Measurements from ENCODE around the gene ODC1. TPM values are rescaled to one million over a fixed set of nuclear protein-coding genes. Genes with fewer than 3 reads are reported as not detected.

The ODC1 gene
- total RNA-seq, 1 donor, result 129 TPM

GRCh38 chr2:10412380-10412779 lies 35.7 kb downstream of the ODC1 start:
- no peak for TF ChIP-seq CTCF (IDR thresholded peaks at IDR 0.05; ENCODE audit: insufficient read depth, low read length)
- no peak overlapping the region for H3K4me3 ChIP-seq (ENCODE audit: low read depth, low read length)
- peak; percentile 28 for DNase-seq (ENCODE audit: low read depth)

GRCh38 chr2:10411557-10411956 lies 36.6 kb downstream of the ODC1 start:
- H3K4me3 ChIP-seq (ENCODE audit: low read depth, low read length), result no peak overlapping the region
- no peak for TF ChIP-seq CTCF (IDR thresholded peaks at IDR 0.05; ENCODE audit: insufficient read depth, low read length)
- no peak for DNase-seq (ENCODE audit: low read depth)

GRCh38 chr2:10410823-10411437 lies 37.2 kb downstream of the ODC1 start:
- DNase-seq (ENCODE audit: low read depth), result no peak
- H3K4me3 ChIP-seq (ENCODE audit: low read depth, low read length), result no peak overlapping the region
- no peak for TF ChIP-seq CTCF (IDR thresholded peaks at IDR 0.05; ENCODE audit: insufficient read depth, low read length)

- no peak for DNase-seq (ENCODE audit: low read depth)
Observed at GRCh38 chr2:10410001-10410822, 37.9 kb downstream of the ODC1 start.

GRCh38 chr2:10408649-10409579 lies 39.2 kb downstream of the ODC1 start:
- peak; percentile 70 for DNase-seq (ENCODE audit: low read depth)
- H3K4me3 ChIP-seq (ENCODE audit: low read depth, low read length), result peak overlapping the region; percentile 43
- TF ChIP-seq CTCF (IDR thresholded peaks at IDR 0.05; ENCODE audit: insufficient read depth, low read length), result peak; percentile 97

More at GRCh38 chr2:10410001-10410822, 37.9 kb downstream of the ODC1 start:
- TF ChIP-seq CTCF (IDR thresholded peaks at IDR 0.05; ENCODE audit: insufficient read depth, low read length), result no peak
- H3K4me3 ChIP-seq (ENCODE audit: low read depth, low read length), result no peak overlapping the region

- TF ChIP-seq CTCF (IDR thresholded peaks at IDR 0.05; ENCODE audit: insufficient read depth, low read length), result no peak
- no peak overlapping the region for H3K4me3 ChIP-seq (ENCODE audit: low read depth, low read length)
- peak; percentile 91 for DNase-seq (ENCODE audit: low read depth)
Observed at GRCh38 chr2:10407841-10408648, 40.1 kb downstream of the ODC1 start.

Data from fibroblast of the aortic adventitia (primary cell).